Measurements from ENCODE around the gene KRTAP5-7. TPM values are rescaled to one million over a fixed set of nuclear protein-coding genes. Genes with fewer than 3 reads are reported as not detected.

Gene KRTAP5-7
- polyA plus RNA-seq, 10 donors: 0.11 TPM; not detected in 9

Other genes starting within 250 kb of the KRTAP5-7 start
- 10 to 100 TPM in 8 of 10 donors, 1 to 10 TPM in 2; 9.3 to 19.6 (median 13.4) TPM for gene DHCR7, start 78.9 kb upstream of the KRTAP5-7 start, polyA plus RNA-seq (ENCODE audit: insufficient read length in 10 of 10)
- gene NADSYN1, start 74.1 kb upstream of the KRTAP5-7 start, polyA plus RNA-seq (ENCODE audit: insufficient read length in 10 of 10): 10 to 100 TPM; 14.8 to 29.6 (median 20.2) TPM
- under 1 TPM in 2 of 10 donors, not detected in 8; 0.17 TPM for gene KRTAP5-8, start 10.8 kb downstream of the KRTAP5-7 start, polyA plus RNA-seq (ENCODE audit: insufficient read length in 10 of 10)
- under 1 TPM in 3 of 10 donors, not detected in 7; 0.15 to 0.35 (median 0.21) TPM for gene KRTAP5-9, start 21.2 kb downstream of the KRTAP5-7 start, polyA plus RNA-seq (ENCODE audit: insufficient read length in 10 of 10)
- not detected for gene KRTAP5-10, start 38.3 kb downstream of the KRTAP5-7 start, polyA plus RNA-seq (ENCODE audit: insufficient read length in 10 of 10)
- under 1 TPM in 1 of 10 donors, not detected in 9; 0.59 TPM for gene KRTAP5-11, start 55.6 kb downstream of the KRTAP5-7 start, polyA plus RNA-seq (ENCODE audit: insufficient read length in 10 of 10)

Data from muscle of back (tissue), 10 donors.